ENCODE results near the gene SCFD2. TPM values are rescaled to one million over a fixed set of nuclear protein-coding genes. Genes with fewer than 3 reads are reported as not detected.

The SCFD2 gene
- polyA plus RNA-seq, 2 of the 4 experiments (the other 2 are of a cell fraction): 7.6 to 10.8 TPM

DNA sequence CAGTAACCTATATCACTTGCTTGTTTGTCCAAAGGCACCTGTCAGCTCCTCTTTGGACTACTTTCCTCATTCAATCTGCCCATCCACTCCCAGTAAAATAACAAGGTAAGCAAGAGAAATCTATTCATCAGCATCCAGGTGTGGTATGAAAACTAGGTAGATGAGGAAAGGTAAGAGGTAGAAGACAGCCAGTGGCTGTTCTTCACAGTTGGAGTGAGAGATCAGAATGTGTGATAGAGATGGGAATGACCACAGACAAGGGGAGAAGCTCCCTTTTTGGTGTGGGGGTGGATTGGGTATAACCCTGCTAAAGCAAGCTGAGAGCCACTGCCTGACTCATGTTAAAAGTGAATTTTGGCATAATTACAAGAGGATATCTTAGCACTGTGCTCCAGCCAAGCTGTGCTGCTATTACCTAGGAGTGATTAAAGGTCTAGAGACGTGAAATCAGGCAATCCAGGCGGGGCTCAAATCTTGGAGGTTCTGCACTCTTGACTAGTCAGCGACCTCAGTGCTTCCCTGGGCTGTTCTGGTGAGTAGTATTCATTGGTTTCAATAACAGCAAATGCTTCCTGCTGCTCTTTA lies 531.8 kb downstream of the SCFD2 start:
- ChIA-PET CTCF (no interaction called here), POLR2A (no interaction called here)
- no peak for ATAC-seq
- 16% methylated on average over 3 of the region's 3 CpGs for WGBS (ENCODE audit: missing lambda C conversion rate)
- no peak for DNase-seq (ENCODE audit: low read depth in 1 of 2, low spot score in 1 of 2)
- Histone ChIP-seq H3K4me2 (no peak overlapping the region), H3K9me3 (no peaks in the 10 kb centered on the region), H3K4me1 (no peaks in the 10 kb centered on the region), H3K4me3 (no peak overlapping the region), H3K27ac (no peak overlapping the region)
- TF ChIP-seq RCOR1 (IDR thresholded peaks at IDR 0.05; ENCODE audit: low read depth, low read length) (no peak), HOXA7 (CRISPR knock-in tag; IDR thresholded peaks at IDR 0.05) (no peak), MAZ (IDR thresholded peaks at IDR 0.05; ENCODE audit: borderline replicate concordance, low read depth, low read length) (no peak)
- FAIRE-seq: no peak

DNA sequence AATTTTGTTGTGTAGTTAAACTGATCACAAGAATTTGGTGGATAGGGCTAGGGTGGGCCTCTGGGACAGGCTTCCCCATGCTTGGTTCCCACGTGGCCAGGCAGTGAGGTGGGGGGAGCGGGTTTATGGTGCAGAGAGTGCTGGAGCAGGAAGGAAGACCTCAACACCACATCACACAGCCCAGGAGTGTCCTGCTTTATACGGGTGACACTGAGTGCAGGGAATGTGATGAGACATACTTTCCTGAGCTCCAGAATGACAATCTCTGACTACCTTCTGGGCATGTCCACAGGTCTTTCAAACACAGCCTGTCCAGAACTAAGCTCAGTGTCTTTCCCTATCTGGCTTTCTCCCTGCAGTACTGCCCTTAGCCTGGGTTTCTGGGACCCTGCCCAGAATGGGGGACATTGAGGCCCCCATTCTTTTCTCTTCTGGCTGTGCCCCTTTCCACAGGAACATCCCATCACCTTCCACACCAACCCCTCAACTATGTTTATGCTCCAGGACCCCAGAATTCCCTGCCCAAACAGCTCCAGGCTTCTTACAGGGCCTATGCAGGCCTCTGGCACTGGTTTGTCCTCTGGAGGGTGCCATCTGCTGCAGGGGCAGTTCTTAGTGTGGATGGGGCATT lies 540.3 kb downstream of the SCFD2 start:
- POLR2A ChIA-PET: no interaction called here
- Histone ChIP-seq H3K4me1 (no peaks in the 10 kb centered on the region), H3K27ac (no peak overlapping the region), H3K4me2 (no peak overlapping the region), H3K9me3 (no peaks in the 10 kb centered on the region), H3K4me3 (no peak overlapping the region)
- 27% methylated on average over 3 of the region's 3 CpGs for WGBS (ENCODE audit: missing lambda C conversion rate)
- CTCF ChIA-PET: interaction anchor here (0.6 kb wide), 2 partner anchors 160 to 1387 kb away, joined by 3 read pairs; no protein-coding TSS in a partner anchor
- TF ChIP-seq HOXB13 (CRISPR knock-in tag; IDR thresholded peaks at IDR 0.05; ENCODE audit: low read depth) (no peak), JUN (IDR thresholded peaks at IDR 0.05) (no peak), RNF2 (IDR thresholded peaks at IDR 0.05; ENCODE audit: borderline replicate concordance, low read depth) (no peak), FOSL2 (IDR thresholded peaks at IDR 0.05) (no peak), FOSL2 (CRISPR knock-in tag; IDR thresholded peaks at IDR 0.05) (no peak)
- TF ChIP-seq, protein P1, sequence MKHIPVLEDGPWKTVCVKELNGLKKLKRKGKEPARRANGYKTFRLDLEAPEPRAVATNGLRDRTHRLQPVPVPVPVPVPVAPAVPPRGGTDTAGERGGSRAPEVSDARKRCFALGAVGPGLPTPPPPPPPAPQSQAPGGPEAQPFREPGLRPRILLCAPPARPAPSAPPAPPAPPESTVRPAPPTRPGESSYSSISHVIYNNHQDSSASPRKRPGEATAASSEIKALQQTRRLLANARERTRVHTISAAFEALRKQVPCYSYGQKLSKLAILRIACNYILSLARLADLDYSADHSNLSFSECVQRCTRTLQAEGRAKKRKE (CRISPR knock-in tag; IDR thresholded peaks at IDR 0.05; ENCODE audit: low read depth): no peak
- TF ChIP-seq, protein P2, sequence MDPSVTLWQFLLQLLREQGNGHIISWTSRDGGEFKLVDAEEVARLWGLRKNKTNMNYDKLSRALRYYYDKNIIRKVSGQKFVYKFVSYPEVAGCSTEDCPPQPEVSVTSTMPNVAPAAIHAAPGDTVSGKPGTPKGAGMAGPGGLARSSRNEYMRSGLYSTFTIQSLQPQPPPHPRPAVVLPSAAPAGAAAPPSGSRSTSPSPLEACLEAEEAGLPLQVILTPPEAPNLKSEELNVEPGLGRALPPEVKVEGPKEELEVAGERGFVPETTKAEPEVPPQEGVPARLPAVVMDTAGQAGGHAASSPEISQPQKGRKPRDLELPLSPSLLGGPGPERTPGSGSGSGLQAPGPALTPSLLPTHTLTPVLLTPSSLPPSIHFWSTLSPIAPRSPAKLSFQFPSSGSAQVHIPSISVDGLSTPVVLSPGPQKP (IDR thresholded peaks at IDR 0.05; ENCODE audit: low read depth, low read length): no peak
- TF ChIP-seq, protein P3, sequence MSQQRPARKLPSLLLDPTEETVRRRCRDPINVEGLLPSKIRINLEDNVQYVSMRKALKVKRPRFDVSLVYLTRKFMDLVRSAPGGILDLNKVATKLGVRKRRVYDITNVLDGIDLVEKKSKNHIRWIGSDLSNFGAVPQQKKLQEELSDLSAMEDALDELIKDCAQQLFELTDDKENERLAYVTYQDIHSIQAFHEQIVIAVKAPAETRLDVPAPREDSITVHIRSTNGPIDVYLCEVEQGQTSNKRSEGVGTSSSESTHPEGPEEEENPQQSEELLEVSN (IDR thresholded peaks at IDR 0.05; ENCODE audit: borderline replicate concordance, low read depth): no peak
- ATAC-seq: no peak
- FAIRE-seq: no peak
- DNase-seq (ENCODE audit: low read depth in 1 of 2, low spot score in 1 of 2): no peak

DNA sequence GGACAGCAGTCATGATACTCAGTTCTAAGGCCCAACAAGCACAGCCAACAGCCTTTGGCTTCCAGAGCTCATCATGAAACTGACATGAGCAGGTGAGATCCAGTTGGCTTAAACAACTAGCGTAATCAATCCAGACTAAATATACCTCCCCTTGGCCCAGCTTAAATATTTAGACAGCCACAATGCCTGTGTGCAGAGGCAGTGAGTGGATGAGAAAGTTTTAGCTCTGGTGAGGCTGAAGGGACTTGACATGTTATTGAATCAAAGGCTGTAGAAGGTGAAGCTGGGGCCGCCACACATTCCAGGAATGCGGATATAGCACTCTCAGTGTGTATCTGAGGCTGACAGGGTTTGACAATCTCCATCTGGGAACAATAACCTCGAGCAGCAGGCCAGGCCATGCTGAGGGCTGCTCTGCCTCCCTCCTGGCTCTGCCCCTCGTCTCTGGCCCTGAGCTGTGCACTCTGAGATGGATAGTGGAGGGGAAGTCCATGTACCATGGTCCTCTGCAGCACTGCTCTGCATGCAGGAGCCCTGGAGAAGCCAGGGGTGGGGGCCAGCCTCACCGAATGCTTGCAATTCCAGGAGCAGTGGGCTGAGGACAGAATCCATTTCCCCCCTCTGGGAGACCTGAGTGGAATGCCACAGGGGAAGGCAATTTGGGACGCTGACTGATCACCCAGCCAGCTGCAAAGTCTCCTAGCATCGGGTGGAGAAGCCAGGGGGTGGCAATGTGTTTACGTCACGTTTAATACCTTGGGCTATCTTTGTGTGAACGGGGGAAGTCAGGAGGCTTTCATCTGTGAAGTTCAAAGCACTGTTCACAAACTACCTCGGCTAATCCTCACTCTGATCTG lies 541.0 kb downstream of the SCFD2 start:
- ChIA-PET CTCF (interaction anchor here (0.6 kb wide), 2 partner anchors 159 to 1388 kb away, joined by 3 read pairs; no protein-coding TSS in a partner anchor), POLR2A (no interaction called here)
- no peak overlapping the region for H3K4me3 ChIP-seq
- no peak overlapping the region for H3K4me2 ChIP-seq
- H3K9me3 ChIP-seq: no peaks in the 10 kb centered on the region
- H3K27ac ChIP-seq: no peak overlapping the region
- H3K4me1 ChIP-seq: no peaks in the 10 kb centered on the region
- ATAC-seq (no peak), FAIRE-seq (no peak), DNase-seq (ENCODE audit: low read depth in 1 of 2, low spot score in 1 of 2) (no peak)
- 47% methylated on average over 10 of the region's 12 CpGs for WGBS (ENCODE audit: missing lambda C conversion rate)
- TF ChIP-seq NFE2L2 (conservative IDR thresholded peaks at IDR 0.05; ENCODE audit: low read length) (no peak), GATA3 (IDR thresholded peaks at IDR 0.05; ENCODE audit: borderline replicate concordance) (no peak), MYC (IDR thresholded peaks at IDR 0.05; ENCODE audit: borderline replicate concordance, low read length) (no peak), RFX5 (IDR thresholded peaks at IDR 0.05) (no peak), CBX2 (IDR thresholded peaks at IDR 0.05; ENCODE audit: borderline replicate concordance, low read depth) (no peak), RAD21 (conservative IDR thresholded peaks at IDR 0.05 in 1 of 2, IDR thresholded peaks at IDR 0.05 in 1 of 2) (no peak), FOXS1 (CRISPR knock-in tag; IDR thresholded peaks at IDR 0.05) (no peak), CBX8 (IDR thresholded peaks at IDR 0.05) (no peak), BHLHE40 (IDR thresholded peaks at IDR 0.05; ENCODE audit: low read depth, low read length) (no peak), MAZ (IDR thresholded peaks at IDR 0.05; ENCODE audit: borderline replicate concordance, low read depth, low read length) (no peak), CHD4 (IDR thresholded peaks at IDR 0.05; ENCODE audit: borderline replicate concordance) (no peak), RNF2 (IDR thresholded peaks at IDR 0.05; ENCODE audit: borderline replicate concordance, low read depth) (no peak)
- TF ChIP-seq, protein P1 (CRISPR knock-in tag; IDR thresholded peaks at IDR 0.05; ENCODE audit: low read depth): no peak
- TF ChIP-seq, protein P4, sequence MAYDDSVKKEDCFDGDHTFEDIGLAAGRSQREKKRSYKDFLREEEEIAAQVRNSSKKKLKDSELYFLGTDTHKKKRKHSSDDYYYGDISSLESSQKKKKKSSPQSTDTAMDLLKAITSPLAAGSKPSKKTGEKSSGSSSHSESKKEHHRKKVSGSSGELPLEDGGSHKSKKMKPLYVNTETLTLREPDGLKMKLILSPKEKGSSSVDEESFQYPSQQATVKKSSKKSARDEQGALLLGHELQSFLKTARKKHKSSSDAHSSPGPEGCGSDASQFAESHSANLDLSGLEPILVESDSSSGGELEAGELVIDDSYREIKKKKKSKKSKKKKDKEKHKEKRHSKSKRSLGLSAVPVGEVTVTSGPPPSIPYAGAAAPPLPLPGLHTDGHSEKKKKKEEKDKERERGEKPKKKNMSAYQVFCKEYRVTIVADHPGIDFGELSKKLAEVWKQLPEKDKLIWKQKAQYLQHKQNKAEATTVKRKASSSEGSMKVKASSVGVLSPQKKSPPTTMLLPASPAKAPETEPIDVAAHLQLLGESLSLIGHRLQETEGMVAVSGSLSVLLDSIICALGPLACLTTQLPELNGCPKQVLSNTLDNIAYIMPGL (CRISPR knock-in tag; IDR thresholded peaks at IDR 0.05; ENCODE audit: borderline replicate concordance): no peak
- TF ChIP-seq, protein P5, sequence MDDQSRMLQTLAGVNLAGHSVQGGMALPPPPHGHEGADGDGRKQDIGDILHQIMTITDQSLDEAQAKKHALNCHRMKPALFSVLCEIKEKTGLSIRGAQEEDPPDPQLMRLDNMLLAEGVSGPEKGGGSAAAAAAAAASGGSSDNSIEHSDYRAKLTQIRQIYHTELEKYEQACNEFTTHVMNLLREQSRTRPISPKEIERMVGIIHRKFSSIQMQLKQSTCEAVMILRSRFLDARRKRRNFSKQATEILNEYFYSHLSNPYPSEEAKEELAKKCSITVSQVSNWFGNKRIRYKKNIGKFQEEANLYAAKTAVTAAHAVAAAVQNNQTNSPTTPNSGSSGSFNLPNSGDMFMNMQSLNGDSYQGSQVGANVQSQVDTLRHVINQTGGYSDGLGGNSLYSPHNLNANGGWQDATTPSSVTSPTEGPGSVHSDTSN (IDR thresholded peaks at IDR 0.05): no peak
- TF ChIP-seq, protein P6, sequence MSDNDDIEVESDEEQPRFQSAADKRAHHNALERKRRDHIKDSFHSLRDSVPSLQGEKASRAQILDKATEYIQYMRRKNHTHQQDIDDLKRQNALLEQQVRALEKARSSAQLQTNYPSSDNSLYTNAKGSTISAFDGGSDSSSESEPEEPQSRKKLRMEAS (IDR thresholded peaks at IDR 0.05): no peak
